Measurements from ENCODE around the gene TMEM245.
A peak's percentile ranks its signal among the peaks of the same experiment; 100 is the strongest.

Gene TMEM245

GRCh38 chr9:109119439-109120203, at the start of gene TMEM245:
Gene TMEM245, minus strand, starts transcription at chr9:109119947. Its CDS starts 34 bp downstream, at chr9:109119913.
- H3K4me3 ChIP-seq (ENCODE audit: low read depth, low read length): peak within 1 kb of the TSS; percentile 95
- TF ChIP-seq, protein P1, sequence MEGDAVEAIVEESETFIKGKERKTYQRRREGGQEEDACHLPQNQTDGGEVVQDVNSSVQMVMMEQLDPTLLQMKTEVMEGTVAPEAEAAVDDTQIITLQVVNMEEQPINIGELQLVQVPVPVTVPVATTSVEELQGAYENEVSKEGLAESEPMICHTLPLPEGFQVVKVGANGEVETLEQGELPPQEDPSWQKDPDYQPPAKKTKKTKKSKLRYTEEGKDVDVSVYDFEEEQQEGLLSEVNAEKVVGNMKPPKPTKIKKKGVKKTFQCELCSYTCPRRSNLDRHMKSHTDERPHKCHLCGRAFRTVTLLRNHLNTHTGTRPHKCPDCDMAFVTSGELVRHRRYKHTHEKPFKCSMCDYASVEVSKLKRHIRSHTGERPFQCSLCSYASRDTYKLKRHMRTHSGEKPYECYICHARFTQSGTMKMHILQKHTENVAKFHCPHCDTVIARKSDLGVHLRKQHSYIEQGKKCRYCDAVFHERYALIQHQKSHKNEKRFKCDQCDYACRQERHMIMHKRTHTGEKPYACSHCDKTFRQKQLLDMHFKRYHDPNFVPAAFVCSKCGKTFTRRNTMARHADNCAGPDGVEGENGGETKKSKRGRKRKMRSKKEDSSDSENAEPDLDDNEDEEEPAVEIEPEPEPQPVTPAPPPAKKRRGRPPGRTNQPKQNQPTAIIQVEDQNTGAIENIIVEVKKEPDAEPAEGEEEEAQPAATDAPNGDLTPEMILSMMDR (IDR thresholded peaks at IDR 0.05; ENCODE audit: borderline replicate concordance, insufficient read depth, low read depth, low read length): no peak

GRCh38 chr9:109168170-109168569, 48.4 kb upstream of the TMEM245 start:
- TF ChIP-seq, protein P1 (IDR thresholded peaks at IDR 0.05; ENCODE audit: borderline replicate concordance, insufficient read depth, low read depth, low read length): no peak
- no peak overlapping the region for H3K4me3 ChIP-seq (ENCODE audit: low read depth, low read length)

DNA sequence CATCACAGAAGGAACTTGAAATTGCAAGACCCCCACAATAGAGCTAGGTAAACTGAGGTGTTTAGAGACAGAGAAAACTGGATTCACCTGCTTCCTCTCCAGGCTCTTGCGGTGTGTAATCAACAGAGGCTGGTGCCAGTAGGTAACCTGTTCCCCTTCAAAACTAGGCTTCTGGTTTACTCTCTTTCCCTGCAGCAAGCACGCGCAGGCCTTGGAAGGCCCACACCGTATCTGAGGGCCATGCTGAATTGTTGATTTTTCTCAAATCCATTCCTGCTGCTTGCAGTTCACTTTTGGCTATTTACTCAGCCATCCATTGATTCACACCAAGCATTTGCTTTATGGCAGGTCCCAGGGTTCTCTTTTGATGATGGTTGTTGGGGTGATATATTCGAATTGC, 48.0 kb upstream of the TMEM245 start:
- TF ChIP-seq, protein P1 (IDR thresholded peaks at IDR 0.05; ENCODE audit: borderline replicate concordance, insufficient read depth, low read depth, low read length): no peak
- no peak overlapping the region for H3K4me3 ChIP-seq (ENCODE audit: low read depth, low read length)

DNA sequence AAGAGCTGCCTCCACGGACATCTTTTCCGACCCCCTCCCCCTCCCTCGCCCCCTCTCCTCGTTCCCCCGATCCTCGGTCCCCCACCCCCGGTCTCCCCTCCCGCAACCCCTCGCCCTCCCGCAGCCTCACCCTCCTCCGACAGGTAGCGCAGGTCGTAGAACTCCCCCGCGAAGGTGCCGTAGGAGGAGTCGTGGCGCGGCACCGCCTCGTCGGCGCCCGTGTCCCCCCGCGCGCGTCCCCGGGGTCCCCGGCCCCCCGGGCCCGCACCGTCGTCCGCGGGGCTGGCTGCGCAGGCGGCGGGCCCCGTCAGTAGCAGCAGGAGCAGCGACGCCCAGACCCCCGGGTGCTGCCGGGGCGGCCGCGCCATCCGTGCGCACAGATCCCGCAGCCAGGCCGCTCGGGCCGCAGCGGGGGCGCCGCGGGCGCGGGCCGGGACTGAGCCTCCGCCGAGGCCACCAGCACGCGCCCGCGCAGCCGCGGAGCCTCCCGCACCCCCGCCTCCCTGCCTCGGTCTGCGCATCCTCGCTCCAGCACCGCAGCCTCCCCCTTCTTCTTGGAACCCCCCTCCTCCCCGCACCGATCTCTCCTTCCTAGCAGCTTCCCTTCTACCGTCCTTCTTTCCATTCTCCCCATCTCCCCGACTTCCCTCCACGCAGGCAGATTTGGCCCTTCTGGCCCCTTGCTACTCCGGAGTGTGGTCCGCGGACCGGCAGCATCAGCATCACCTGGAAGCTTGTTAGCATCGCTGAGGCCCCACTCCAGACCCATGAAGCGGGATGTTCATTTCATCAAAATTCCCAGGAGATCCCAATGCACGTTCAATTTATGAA, 47.2 kb upstream of the TMEM245 start, which contains the start of gene FRRS1L:
TSS of gene FRRS1L (minus strand) at position 479 of the 831 bp plus-strand sequence. CDS start at position 368, 111 bp downstream.
- TF ChIP-seq, protein P1 (IDR thresholded peaks at IDR 0.05; ENCODE audit: borderline replicate concordance, insufficient read depth, low read depth, low read length): no peak
- no peak within 1 kb of the TSS for H3K4me3 ChIP-seq (ENCODE audit: low read depth, low read length)

GRCh38 chr9:109166171-109166770, 46.5 kb upstream of the TMEM245 start:
- no peak overlapping the region for H3K4me3 ChIP-seq (ENCODE audit: low read depth, low read length)
- TF ChIP-seq, protein P1 (IDR thresholded peaks at IDR 0.05; ENCODE audit: borderline replicate concordance, insufficient read depth, low read depth, low read length): no peak

DNA sequence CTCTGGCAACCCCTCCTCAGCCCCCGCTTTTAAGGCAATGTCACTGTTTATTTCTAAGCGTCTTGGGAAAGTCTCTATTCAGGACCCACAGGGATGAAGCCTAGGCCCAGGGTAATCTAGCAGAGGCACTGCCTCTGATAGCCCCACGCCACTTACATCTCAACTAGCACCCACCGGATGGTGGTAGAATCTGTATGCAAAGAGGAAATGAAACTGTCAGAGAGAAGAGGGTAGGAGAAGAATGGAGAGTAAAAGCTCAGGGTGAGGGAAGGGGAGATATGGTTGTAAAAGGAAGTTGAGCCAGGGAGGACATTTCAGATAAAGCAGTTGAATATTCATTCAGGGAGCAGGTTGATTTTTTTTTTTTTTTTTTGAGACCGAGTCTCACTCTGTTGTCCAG, 44.3 kb upstream of the TMEM245 start:
- H3K4me3 ChIP-seq (ENCODE audit: low read depth, low read length): no peak overlapping the region
- TF ChIP-seq, protein P1 (IDR thresholded peaks at IDR 0.05; ENCODE audit: borderline replicate concordance, insufficient read depth, low read depth, low read length): no peak
